ENCODE measurements around the gene TREML4.

GRCh38 chr6:41273714-41274113, 45.6 kb downstream of the TREML4 start:
- no peak for TF ChIP-seq CTCF (IDR thresholded peaks at IDR 0.05)
- no peak for TF ChIP-seq POLR2A (IDR thresholded peaks at IDR 0.05)

Data from thyroid gland (tissue), 4 donors.